Endothelial cell of umbilical vein (primary cell): ENCODE results near the gene BRSK2.

ENCODE experiments used
- CTCF ChIP-seq, 2 donors: IDR thresholded peaks; 1 replicate in 1 of 2; 2 replicates in 1 of 2; pipeline ENCODE4 v1.5.1; 2011; ENCODE audit warnings: low read length in 2 of 2, mild to moderate bottlenecking in 2 of 2, moderate library complexity in 2 of 2, control low read depth in 1 of 2, inconsistent platforms in 1 of 2, low read depth in 1 of 2; ENCODE audit not compliant: insufficient read depth in 1 of 2; ENCODE audit errors: extremely low read depth in 1 of 2
- EZH2 ChIP-seq: IDR thresholded peaks from 2 replicates; pipeline ENCODE4 v1.6.1; 2012; ENCODE audit warnings: borderline replicate concordance, low read depth, mild to moderate bottlenecking, moderate library complexity, low read length, inconsistent platforms; ENCODE audit not compliant: severe bottlenecking
- FOS ChIP-seq: IDR thresholded peaks from 2 replicates; pipeline ENCODE4 v1.6.1; 2011; ENCODE audit warnings: mild to moderate bottlenecking, low read length, moderate library complexity, borderline replicate concordance; ENCODE audit not compliant: insufficient read depth
- GATA2 ChIP-seq: IDR thresholded peaks from 2 replicates; pipeline ENCODE4 v1.7.0; 2011; ENCODE audit warnings: low read depth, mild to moderate bottlenecking, moderate library complexity, mixed read lengths, low read length; ENCODE audit not compliant: insufficient read length, insufficient read depth
- MAX ChIP-seq: IDR thresholded peaks from 2 replicates; pipeline ENCODE4 v1.6.1; 2011; ENCODE audit not compliant: insufficient read depth, insufficient read length
- MYC ChIP-seq: IDR thresholded peaks from one replicate; pipeline ENCODE4 v1.6.1; 2011; ENCODE audit warnings: mild to moderate bottlenecking, low read depth, low read length
- POLR2A ChIP-seq: IDR thresholded peaks from 2 replicates; pipeline ENCODE4 v1.6.1; 2012; ENCODE audit warnings: low read depth, mild to moderate bottlenecking, control low read depth, low read length
- POLR2AphosphoS5 ChIP-seq: IDR thresholded peaks from 2 replicates; pipeline ENCODE4 v1.6.1; 2012; ENCODE audit warnings: low read depth, mild to moderate bottlenecking, control low read depth, low read length, moderate library complexity; ENCODE audit not compliant: insufficient read depth

GRCh38 chr11:1359556-1359955 is 30.2 kb upstream of the BRSK2 start:
- TF ChIP-seq CTCF (IDR thresholded peaks at IDR 0.05; ENCODE audit: extremely low read depth in 1 of 2, insufficient read depth in 1 of 2, low read depth in 1 of 2, low read length in 2 of 2) (no peak), POLR2A (no peak), POLR2AphosphoS5 (no peak), MAX (no peak), FOS (no peak), EZH2 (no peak), GATA2 (no peak), MYC (no peak)
